Activated CD8-positive, alpha-beta T cell treated with anti-CD3 and anti-CD28 coated beads for 36 hours (primary cell): Measurements from ENCODE around the gene RAB34. TPM values are rescaled to one million over a fixed set of nuclear protein-coding genes. Genes with fewer than 3 reads are reported as not detected.

Experiments
- ATAC-seq: fragments of 200-7000 bp; cut with Tn5 transposase; one replicate; pipeline ENCODE4 v1.10.0; 2021; ENCODE audit warnings: mild to moderate bottlenecking, moderate library complexity
- CTCF ChIA-PET: fragments of 350-600 bp; sonication (Branson Sonifier 250); formaldehyde crosslinking; loops from one replicate; lab custom pipeline; 2021; ENCODE audit warnings: antibody characterized with exemption; lab: Charles Lee
- POLR2A ChIA-PET: fragments of 350-600 bp; sonication (Branson Sonifier 250); formaldehyde crosslinking; loops from one replicate; lab custom pipeline; 2021; ENCODE audit warnings: antibody characterized with exemption; lab: Charles Lee
- DNase-seq: peaks from one replicate; pipeline ENCODE4 v3.0.0-alpha.2; 2020
- H3K27ac Mint-ChIP-seq: one replicate; pipeline ENCODE4 v1.8.0; 2021; ENCODE audit warnings: mild to moderate bottlenecking, mixed read lengths
- H3K27me3 Mint-ChIP-seq: one replicate; pipeline ENCODE4 v1.8.0; 2021; ENCODE audit warnings: mixed read lengths
- H3K36me3 Mint-ChIP-seq: one replicate; pipeline ENCODE4 v1.8.0; 2021; ENCODE audit warnings: low read depth, mixed read lengths
- H3K4me1 Mint-ChIP-seq: one replicate; pipeline ENCODE4 v1.8.0; 2021; ENCODE audit warnings: low read depth, mixed read lengths
- H3K4me3 Mint-ChIP-seq: one replicate; pipeline ENCODE4 v1.8.0; 2021; ENCODE audit warnings: mild to moderate bottlenecking, moderate library complexity, mixed read lengths
- H3K9me3 Mint-ChIP-seq: one replicate; pipeline ENCODE4 v1.8.0; 2021; ENCODE audit warnings: mixed read lengths
- CTCF ChIP-seq: fragments of 200-600 bp; IDR thresholded peaks from one replicate; pipeline ENCODE4 v1.8.0; 2022; ENCODE audit warnings: antibody characterized with exemption, mild to moderate bottlenecking
- intact Hi-C: fragments of 100-400 bp; cut with micrococcal nuclease; formaldehyde crosslinking; loops from one replicate; pipeline ENCODE4 v1.10.0; 2022
- total RNA-seq, 2 experiments: library from RNA; stranded (reverse); gene quantifications; one replicate each; pipeline ENCODE4 v1.2.3, GENCODE V29; 2021

RAB34 gene
- total RNA-seq, 2 experiments from 2014 or later = 9.8 to 14.4 TPM

- Mint-ChIP-seq H3K27ac (no peak overlapping the region), H3K9me3 (no peaks in the 10 kb centered on the region), H3K4me3 (no peak overlapping the region), H3K36me3 (peaks cover 47% of the 10 kb centered on the region), H3K27me3 (no peaks in the 10 kb centered on the region), H3K4me1 (peaks cover 17% of the 10 kb centered on the region)
- ChIA-PET POLR2A (no interaction called here), CTCF (interaction anchor here (1.8 to 2.0 kb wide), 2 partner anchors 23 to 57 kb away, joined by 5 to 17 read pairs; no protein-coding TSS in a partner anchor)
- TF ChIP-seq CTCF = no peak
- ATAC-seq (no peak), DNase-seq (no peak)
- intact Hi-C loops = no loop called here
Measured at GRCh38 chr17:28669918-28670317, 47.8 kb downstream of the RAB34 start.

GRCh38 chr17:28667870-28668269 is 49.8 kb downstream of the RAB34 start:
- Mint-ChIP-seq H3K4me3 (no peak overlapping the region), H3K27ac (no peak overlapping the region), H3K27me3 (no peaks in the 10 kb centered on the region), H3K4me1 (peaks cover 35% of the 10 kb centered on the region), H3K9me3 (no peaks in the 10 kb centered on the region), H3K36me3 (peaks cover 43% of the 10 kb centered on the region)
- ATAC-seq = no peak
- TF ChIP-seq CTCF = no peak
- POLR2A ChIA-PET = interaction anchor here (0.6 to 1.1 kb wide), 4 partner anchors 14 to 91 kb away, joined by 3 read pairs; partner anchors contain the start of gene ALDOC
- intact Hi-C loops = no loop called here
- CTCF ChIA-PET = interaction anchor here (1.3 to 2.0 kb wide), 3 partner anchors 14 to 55 kb away, joined by 3 to 5 read pairs (median 3); no protein-coding TSS in a partner anchor
- DNase-seq = no peak

- H3K4me3 Mint-ChIP-seq = no peak overlapping the region
- CTCF ChIA-PET = interaction anchor here (0.7 to 1.2 kb wide), 2 partner anchors 15 to 19 kb away, joined by 3 to 5 read pairs; no protein-coding TSS in a partner anchor
- peak overlapping the region; percentile 2 for H3K27ac Mint-ChIP-seq
- ATAC-seq (no peak), DNase-seq (no peak)
- no peaks in the 10 kb centered on the region for H3K9me3 Mint-ChIP-seq
- POLR2A ChIA-PET = no interaction called here
- no peaks in the 10 kb centered on the region for H3K27me3 Mint-ChIP-seq
- H3K36me3 Mint-ChIP-seq = peaks cover 33% of the 10 kb centered on the region
- intact Hi-C loops = no loop called here
- peaks cover 37% of the 10 kb centered on the region for H3K4me1 Mint-ChIP-seq
- no peak for TF ChIP-seq CTCF
Measured at GRCh38 chr17:28665994-28666393, 51.7 kb downstream of the RAB34 start.

Other genes with a start within 250 kb of the RAB34 start
- not detected for gene SLC13A2, start 244.2 kb downstream of the RAB34 start, total RNA-seq
- gene FOXN1, start 211.5 kb downstream of the RAB34 start, total RNA-seq = not detected
- gene UNC119, start 165.2 kb downstream of the RAB34 start, total RNA-seq = 10 to 100 TPM; 43.6 to 44.8 TPM
- 10 to 100 TPM; 33.8 to 36.9 TPM for gene PIGS, start 146.3 kb downstream of the RAB34 start, total RNA-seq
- 100 to 1,000 TPM; 142 to 146 TPM for gene ALDOC, start 141.0 kb downstream of the RAB34 start, total RNA-seq
- gene SPAG5, start 118.8 kb downstream of the RAB34 start, total RNA-seq = 100 to 1,000 TPM; 140 to 141 TPM
- 10 to 100 TPM; 22.5 to 24.9 TPM for gene RSKR, start 103.7 kb downstream of the RAB34 start, total RNA-seq
- 100 to 1,000 TPM; 137 to 140 TPM for gene BLTP2, start 72.7 kb downstream of the RAB34 start, total RNA-seq
- 10 to 100 TPM; 37.4 to 39.0 TPM for gene SDF2, start 56.0 kb downstream of the RAB34 start, total RNA-seq
- 10 to 100 TPM; 60.3 to 63.3 TPM for gene SUPT6H, start 55.7 kb downstream of the RAB34 start, total RNA-seq
- 1 to 10 TPM; 5.0 to 5.1 TPM for gene PROCA1, start 6.0 kb downstream of the RAB34 start, total RNA-seq
- 1,000 to 10,000 TPM; 2,633 to 2,644 TPM for gene RPL23A, start 2.1 kb upstream of the RAB34 start, total RNA-seq
- 1 to 10 TPM; 6.5 to 8.7 TPM for gene TLCD1, start 8.4 kb upstream of the RAB34 start, total RNA-seq
- 1 to 10 TPM; 3.6 to 3.9 TPM for gene NEK8, start 10.9 kb upstream of the RAB34 start, total RNA-seq
- gene TRAF4, start 26.1 kb upstream of the RAB34 start, total RNA-seq = 100 to 1,000 TPM; 140 to 151 TPM
- 10 to 100 TPM; 14.7 to 15.2 TPM for gene FAM222B, start 124.9 kb upstream of the RAB34 start, total RNA-seq
- 10 to 100 TPM; 58.2 to 60.0 TPM for gene ERAL1, start 137.1 kb upstream of the RAB34 start, total RNA-seq
- gene FLOT2, start 179.9 kb upstream of the RAB34 start, total RNA-seq = 10 to 100 TPM; 59.7 to 60.1 TPM
- gene DHRS13, start 185.2 kb upstream of the RAB34 start, total RNA-seq = 10 to 100 TPM; 37.3 to 38.2 TPM
- gene PHF12, start 233.7 kb upstream of the RAB34 start, total RNA-seq = 10 to 100 TPM; 45.7 to 52.6 TPM